Amniotic stem cell (primary cell): Measurements from ENCODE around the gene SOX5.
"Not testable (repeated sequence)": the region's sequence is repeated elsewhere in the genome, so short reads cannot be mapped to it uniquely, and the experiment has no call there.

ENCODE experiments used
- DNase-seq: peaks from one replicate; lab custom pipeline; 2025; lab: John Stamatoyannopoulos, UW

Gene SOX5

GRCh38 chr12:23831739-23832138, 117.7 kb downstream of the SOX5 start:
- DNase-seq = no peak

DNA sequence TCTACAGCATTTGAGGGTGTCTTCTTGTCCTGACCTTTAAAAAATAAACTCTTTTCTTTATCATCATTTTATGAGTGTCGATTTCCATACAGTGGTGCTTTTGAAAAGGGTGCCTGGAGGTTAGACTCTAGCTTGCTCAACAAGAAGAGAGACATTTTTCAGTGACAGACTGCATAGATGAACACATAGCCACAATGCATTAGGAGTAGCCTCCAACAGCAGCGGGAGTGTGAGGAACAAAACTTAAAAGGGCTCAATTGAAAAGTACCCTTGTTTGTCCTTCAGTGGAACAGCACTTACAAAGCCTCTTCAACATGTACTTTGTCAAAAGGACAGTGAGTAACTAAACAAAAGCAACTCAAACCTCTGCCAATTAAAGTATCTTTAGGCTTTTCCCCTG, 119.3 kb downstream of the SOX5 start:
- DNase-seq = no peak

GRCh38 chr12:23827353-23827752, 122.1 kb downstream of the SOX5 start:
- no peak for DNase-seq

DNA sequence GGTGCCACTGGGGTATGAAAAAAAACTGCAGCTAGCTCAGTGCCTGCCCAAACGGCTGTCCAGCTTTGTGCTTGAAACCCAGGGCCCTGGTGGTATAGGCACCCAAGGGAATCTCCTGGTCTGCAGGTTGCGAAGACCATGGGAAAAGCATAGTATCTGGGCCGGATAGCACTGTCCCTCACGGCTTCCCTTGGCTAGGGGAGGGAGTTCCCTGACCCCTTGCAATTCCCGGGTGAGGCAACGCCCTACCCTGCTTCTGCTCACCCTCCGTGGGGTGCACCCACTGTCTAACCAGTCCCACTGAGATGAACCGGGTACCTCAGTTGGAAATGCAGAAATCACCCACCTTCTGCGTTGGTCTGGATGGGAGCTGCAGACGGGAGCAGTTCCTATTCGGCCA, 124.3 kb downstream of the SOX5 start:
- not testable (repeated sequence) for DNase-seq

GRCh38 chr12:23824358-23824757, 125.1 kb downstream of the SOX5 start:
- DNase-seq = no peak

- not testable (repeated sequence) for DNase-seq
These were observed 126.6 kb downstream of the SOX5 start for GRCh38 chr12:23822883-23823282.

GRCh38 chr12:23817345-23817744, 132.1 kb downstream of the SOX5 start:
- no peak for DNase-seq

DNA sequence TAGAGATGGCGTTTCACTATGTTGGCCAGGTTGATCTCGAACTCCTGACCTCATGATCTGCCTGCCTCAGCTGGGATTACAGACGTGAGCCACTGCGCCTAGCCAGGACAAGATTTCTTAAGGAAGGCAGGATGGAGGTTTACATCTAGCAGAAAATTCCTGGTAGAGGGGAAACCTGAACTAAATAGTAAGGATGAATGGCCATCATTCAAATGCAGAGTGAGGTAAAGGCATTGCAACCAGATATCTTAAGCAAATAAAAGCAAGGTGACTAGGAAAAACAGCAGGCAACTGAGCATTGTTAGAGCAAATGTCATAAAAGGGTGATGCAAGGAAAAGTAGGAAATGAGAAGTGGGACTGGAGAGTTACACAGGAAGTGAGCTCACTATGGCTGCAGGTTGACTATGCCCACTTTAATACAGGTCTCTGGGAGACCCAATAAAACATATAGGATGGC, 133.0 kb downstream of the SOX5 start:
- DNase-seq = no peak

DNA sequence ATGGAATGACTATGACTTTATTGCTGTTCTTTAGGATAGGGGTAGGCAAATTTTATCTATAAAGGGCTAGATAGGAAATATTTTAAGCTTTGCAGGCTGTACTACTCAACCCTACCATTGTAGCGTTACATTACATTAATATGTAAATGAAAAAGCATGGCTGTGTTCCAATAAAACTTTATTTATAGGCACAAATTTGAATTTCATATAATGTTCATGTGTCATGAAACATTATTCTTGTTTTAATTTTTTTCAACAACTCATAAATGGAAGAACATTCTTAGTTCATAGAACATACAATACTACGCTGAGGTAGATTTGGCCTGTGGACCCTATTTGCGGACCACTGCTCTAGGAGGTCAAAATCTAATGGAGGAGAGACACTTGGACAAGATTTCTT, 133.7 kb downstream of the SOX5 start:
- DNase-seq = no peak

DNA sequence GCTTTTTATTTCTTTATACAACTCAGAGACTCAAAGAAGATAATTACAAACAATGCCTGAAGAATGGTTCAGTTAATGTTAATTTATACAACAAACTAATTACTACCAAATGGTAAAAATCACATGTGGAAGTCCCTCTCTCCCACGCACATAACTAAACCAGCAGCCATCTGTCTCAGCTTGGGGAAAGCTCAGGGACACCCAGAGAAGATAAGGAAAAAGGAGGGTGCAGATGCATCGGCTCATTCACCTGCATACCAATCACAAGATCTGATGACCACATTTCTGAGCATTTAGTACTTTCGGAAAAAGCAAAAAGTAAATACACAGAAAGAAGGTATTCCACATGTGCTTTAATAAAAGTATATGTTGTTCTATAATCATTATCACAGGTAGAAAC, 136.3 kb downstream of the SOX5 start:
- DNase-seq = no peak

- no peak for DNase-seq
These were observed 139.1 kb downstream of the SOX5 start for GRCh38 chr12:23810329-23810902.

- DNase-seq = no peak
These were observed 145.9 kb downstream of the SOX5 start for GRCh38 chr12:23803540-23803939.

- no peak for DNase-seq
These were observed 154.0 kb downstream of the SOX5 start for GRCh38 chr12:23795494-23795893.

DNA sequence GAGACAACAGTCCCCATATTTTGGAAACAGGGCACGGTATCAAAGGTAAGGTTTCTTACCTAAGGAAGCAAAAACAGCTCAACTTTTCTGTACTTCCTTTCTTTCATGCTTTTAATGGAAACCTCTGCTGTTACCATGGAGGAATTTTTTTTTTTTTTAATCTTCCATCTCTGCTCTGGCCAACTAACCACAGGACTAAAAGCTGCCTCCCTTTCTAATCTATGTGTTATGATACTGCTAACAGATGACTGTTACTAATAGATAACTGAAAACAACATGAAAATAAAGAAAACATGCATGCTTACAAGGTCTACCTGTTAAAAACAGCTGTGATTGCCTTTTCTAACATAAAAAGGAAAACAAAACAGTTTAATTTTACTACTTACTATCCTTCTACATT, 168.4 kb downstream of the SOX5 start:
- no peak for DNase-seq

DNA sequence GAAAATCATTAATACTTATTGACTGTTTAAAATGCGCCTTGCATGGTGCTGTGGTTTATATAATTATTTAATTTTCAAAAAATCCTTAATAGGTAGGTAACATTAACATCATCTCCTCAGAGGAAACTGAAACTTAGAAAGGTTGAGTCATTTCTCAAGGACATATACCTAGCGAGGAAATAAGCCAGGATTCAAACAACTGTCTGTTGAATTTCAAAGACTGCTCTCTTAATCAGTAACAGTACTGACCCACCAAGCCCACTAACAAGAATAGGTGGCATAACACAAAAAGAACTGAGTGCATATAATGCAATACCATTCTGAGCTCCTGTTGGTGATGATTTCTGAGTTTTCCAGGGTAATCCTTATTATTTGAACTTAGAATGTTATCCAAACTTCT, 174.3 kb downstream of the SOX5 start:
- no peak for DNase-seq

DNA sequence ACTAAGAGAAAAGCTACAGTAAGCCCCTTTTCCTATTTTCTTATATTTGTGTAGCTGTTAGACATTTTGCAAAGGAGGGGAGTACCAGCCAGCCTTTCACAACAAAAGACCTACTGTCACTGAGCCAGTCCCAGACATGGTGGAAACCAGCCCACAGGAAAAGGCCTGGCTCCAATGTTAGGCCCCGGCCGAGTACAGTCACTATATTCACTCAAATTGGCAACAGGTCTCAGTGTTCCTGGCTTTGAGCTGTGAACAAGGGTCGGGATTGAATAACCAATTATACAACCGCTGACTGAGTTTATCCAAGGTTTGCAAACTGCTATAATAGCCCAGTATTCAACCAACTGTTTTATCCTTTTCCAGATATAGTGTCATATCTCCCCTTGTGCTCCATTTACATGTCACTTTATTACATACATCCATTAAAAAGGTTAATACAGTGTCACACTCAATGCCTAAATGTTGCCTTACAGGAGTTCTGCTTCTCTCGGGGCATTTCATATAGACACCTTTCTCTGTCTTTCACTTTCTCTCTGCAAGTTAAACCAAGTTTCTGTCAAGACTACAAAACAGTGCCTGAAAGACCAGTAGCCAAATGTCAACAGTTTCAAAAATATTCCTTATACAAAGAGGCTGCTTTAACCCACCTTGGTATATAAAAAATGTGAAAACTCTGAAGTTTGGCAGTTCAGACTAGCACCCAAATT, 178.1 kb downstream of the SOX5 start:
- no peak for DNase-seq

- DNase-seq = no peak
These were observed 179.1 kb downstream of the SOX5 start for GRCh38 chr12:23770202-23770938.

DNA sequence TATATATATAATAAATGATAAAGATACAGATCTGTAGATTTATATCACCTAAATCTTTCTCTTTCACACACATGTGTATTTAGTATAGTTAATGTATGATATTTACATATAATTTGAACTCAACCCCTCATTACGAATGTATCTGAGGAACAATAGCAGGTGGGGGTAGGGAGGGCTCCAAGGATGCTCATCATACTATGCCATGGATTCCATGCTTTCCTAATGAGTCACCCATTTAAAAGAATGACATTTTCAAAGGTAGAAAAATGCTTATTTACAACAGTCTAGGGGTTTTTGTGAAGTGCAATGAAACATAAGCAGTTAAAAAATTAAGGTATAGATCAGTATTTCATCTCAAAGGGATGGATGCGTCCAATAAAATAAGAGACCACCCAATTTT, 181.6 kb downstream of the SOX5 start:
- no peak for DNase-seq

DNA sequence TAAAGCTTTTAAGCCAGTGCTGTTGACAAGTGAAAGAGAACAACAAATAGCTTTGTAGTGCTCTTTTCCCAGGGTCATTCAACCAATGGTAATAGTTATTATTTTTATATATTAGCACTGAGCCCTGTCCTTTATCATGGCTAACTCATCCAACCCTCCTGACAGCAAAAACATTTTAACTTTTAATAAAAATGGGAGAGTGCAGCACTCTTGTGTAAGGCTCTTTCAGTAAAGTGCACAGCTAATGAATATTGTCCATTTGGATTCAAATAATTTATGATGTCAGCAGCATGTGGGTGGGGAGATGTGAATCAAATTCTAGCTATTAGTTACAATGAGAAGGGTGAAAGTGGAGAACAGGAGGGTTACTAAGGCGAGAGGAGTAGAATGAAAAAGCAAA, 185.7 kb downstream of the SOX5 start:
- DNase-seq = no peak

GRCh38 chr12:23760495-23760894, 189.0 kb downstream of the SOX5 start:
- no peak for DNase-seq

GRCh38 chr12:23758608-23759007, 190.9 kb downstream of the SOX5 start:
- no peak for DNase-seq

DNA sequence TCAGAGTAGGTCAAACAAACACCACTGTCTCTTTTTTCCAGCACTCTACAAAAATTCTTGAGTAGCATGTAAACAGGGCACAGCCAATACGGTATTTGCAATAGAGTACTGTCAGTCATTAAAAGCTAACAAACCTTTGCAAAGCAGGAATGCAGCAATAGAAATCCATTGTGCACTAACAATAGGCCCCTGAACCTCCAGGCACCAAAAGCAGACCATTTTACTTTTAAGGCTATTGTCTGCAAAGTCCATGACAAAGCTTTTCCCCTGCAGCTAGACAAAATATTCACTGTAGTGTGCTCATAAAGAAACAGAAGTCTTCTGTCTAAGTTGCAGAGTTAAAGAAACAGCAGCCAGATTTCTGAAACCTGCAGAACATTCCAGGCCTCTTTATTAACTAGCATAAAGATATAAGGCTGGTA, 191.9 kb downstream of the SOX5 start:
- DNase-seq = no peak

- no peak for DNase-seq
These were observed 193.1 kb downstream of the SOX5 start for GRCh38 chr12:23756416-23756815.
